ENCODE measurements around the gene NXNL1. TPM values are rescaled to one million over a fixed set of nuclear protein-coding genes. Genes with fewer than 3 reads are reported as not detected.

The NXNL1 gene
- total RNA-seq, 1 experiment from 2014 or later, result not detected

DNA sequence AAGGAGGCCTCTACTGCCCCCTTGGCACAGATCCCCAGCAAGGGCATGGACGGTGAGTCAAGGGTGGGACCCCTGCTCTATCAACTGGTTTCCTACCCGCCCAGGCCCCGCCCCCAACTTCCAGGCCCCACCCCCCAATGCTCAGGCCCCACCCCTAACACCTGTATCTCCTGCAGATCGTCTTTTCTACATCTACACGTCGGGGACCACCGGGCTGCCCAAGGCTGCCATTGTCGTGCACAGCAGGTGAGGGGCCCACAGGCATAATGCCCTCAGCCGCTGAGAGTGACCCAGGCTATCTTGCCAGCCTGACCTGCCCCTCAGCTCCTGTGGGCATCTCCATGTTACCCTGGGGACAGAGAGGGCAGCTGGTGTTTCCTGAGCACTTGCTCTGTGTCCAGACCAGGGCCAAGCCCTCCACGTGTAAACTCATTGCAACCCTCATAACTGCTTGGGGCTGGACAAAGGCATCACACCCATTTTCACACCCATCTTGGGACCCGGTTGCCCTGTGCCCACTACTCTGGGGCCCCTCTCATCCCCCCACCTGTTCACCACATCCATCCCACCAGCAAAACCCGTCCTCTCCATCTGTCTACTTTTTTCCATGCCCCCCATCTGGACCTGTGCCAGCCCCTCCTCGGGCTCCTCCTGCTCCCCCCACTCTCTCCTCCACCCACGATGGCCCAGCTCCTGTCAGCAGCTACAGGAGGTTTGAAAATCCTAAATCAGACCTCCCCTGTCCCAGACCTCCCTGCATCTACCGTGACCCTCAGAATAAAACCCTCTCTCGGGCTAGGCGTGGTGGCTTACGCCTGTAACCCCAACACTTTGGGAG is 26.8 kb upstream of the NXNL1 start:
- in situ Hi-C loops (cut with HindIII; ENCODE audit: low pct_unique_long_range_greater_than_20kb, low sequenced_read_pairs) (no loop called here), intact Hi-C loops (cut with micrococcal nuclease; ENCODE audit: unreplicated experiment) (no loop called here)
- Histone ChIP-seq H3K27ac (ENCODE audit: low read length) (no peak overlapping the region), H3K4me3 (ENCODE audit: low read depth in 2 of 2, low read length in 2 of 2) (no peak overlapping the region), H3K36me3 (ENCODE audit: control insufficient read depth, insufficient read depth, low read length) (no peaks in the 10 kb centered on the region), H3K4me1 (ENCODE audit: control insufficient read depth, insufficient read depth, low read length) (no peaks in the 10 kb centered on the region), H3K9me3 (ENCODE audit: control insufficient read depth, insufficient read depth, low read depth, low read length) (no peaks in the 10 kb centered on the region), H3K27me3 (ENCODE audit: control insufficient read depth, insufficient read depth, low read length) (no peaks in the 10 kb centered on the region)
- POLR2A ChIA-PET, result no interaction called here
- TF ChIP-seq, protein P1, sequence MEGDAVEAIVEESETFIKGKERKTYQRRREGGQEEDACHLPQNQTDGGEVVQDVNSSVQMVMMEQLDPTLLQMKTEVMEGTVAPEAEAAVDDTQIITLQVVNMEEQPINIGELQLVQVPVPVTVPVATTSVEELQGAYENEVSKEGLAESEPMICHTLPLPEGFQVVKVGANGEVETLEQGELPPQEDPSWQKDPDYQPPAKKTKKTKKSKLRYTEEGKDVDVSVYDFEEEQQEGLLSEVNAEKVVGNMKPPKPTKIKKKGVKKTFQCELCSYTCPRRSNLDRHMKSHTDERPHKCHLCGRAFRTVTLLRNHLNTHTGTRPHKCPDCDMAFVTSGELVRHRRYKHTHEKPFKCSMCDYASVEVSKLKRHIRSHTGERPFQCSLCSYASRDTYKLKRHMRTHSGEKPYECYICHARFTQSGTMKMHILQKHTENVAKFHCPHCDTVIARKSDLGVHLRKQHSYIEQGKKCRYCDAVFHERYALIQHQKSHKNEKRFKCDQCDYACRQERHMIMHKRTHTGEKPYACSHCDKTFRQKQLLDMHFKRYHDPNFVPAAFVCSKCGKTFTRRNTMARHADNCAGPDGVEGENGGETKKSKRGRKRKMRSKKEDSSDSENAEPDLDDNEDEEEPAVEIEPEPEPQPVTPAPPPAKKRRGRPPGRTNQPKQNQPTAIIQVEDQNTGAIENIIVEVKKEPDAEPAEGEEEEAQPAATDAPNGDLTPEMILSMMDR (IDR thresholded peaks at IDR 0.05), result no peak
- TF ChIP-seq POLR2AphosphoS5 (IDR thresholded peaks at IDR 0.05; ENCODE audit: low read depth, low read length) (no peak), SIN3A (IDR thresholded peaks at IDR 0.05; ENCODE audit: borderline replicate concordance, insufficient read depth, low read depth, low read length) (no peak), TCF7L2 (IDR thresholded peaks at IDR 0.05; ENCODE audit: low read depth, low read length) (no peak)
- TF ChIP-seq, protein P2, sequence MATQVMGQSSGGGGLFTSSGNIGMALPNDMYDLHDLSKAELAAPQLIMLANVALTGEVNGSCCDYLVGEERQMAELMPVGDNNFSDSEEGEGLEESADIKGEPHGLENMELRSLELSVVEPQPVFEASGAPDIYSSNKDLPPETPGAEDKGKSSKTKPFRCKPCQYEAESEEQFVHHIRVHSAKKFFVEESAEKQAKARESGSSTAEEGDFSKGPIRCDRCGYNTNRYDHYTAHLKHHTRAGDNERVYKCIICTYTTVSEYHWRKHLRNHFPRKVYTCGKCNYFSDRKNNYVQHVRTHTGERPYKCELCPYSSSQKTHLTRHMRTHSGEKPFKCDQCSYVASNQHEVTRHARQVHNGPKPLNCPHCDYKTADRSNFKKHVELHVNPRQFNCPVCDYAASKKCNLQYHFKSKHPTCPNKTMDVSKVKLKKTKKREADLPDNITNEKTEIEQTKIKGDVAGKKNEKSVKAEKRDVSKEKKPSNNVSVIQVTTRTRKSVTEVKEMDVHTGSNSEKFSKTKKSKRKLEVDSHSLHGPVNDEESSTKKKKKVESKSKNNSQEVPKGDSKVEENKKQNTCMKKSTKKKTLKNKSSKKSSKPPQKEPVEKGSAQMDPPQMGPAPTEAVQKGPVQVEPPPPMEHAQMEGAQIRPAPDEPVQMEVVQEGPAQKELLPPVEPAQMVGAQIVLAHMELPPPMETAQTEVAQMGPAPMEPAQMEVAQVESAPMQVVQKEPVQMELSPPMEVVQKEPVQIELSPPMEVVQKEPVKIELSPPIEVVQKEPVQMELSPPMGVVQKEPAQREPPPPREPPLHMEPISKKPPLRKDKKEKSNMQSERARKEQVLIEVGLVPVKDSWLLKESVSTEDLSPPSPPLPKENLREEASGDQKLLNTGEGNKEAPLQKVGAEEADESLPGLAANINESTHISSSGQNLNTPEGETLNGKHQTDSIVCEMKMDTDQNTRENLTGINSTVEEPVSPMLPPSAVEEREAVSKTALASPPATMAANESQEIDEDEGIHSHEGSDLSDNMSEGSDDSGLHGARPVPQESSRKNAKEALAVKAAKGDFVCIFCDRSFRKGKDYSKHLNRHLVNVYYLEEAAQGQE (IDR thresholded peaks at IDR 0.05; ENCODE audit: insufficient read depth in 1 of 2, low read depth in 2 of 2, low read length in 1 of 2), result no peak
- CTCF ChIA-PET, result no interaction called here
- DNase-seq (ENCODE audit: low read depth, low spot score), result no peak
- no TSS peak for BruUV-seq (replicated peaks)
- ATAC-seq, result no peak

DNA sequence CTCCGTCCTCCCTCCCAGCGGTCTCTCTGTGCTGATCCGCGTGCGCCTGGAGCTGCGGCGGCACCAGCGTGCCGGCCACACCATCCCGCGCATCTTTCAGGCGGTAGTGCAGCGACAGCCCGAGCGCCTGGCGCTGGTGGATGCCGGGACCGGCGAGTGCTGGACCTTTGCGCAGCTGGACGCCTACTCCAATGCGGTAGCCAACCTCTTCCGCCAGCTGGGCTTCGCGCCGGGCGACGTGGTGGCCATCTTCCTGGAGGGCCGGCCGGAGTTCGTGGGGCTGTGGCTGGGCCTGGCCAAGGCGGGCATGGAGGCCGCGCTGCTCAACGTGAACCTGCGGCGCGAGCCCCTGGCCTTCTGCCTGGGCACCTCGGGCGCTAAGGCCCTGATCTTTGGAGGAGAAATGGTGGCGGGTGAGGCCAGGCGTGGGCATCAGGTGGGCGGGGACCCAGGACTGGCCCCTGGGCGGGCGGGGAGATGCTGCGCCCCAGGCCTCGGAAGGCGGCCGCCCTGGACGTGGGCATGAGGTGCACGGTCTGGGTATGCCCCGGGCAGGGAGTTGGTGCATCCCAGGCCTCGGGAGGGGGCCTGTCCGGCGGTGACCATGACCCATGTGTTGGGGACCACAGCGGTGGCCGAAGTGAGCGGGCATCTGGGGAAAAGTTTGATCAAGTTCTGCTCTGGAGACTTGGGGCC is 26.0 kb upstream of the NXNL1 start:
- H3K36me3 ChIP-seq (ENCODE audit: control insufficient read depth, insufficient read depth, low read length), result no peaks in the 10 kb centered on the region
- DNase-seq (ENCODE audit: low read depth, low spot score) (no peak), ATAC-seq (no peak)
- in situ Hi-C loops (cut with HindIII; ENCODE audit: low pct_unique_long_range_greater_than_20kb, low sequenced_read_pairs) (no loop called here), intact Hi-C loops (cut with micrococcal nuclease; ENCODE audit: unreplicated experiment) (no loop called here)
- TF ChIP-seq SIN3A (IDR thresholded peaks at IDR 0.05; ENCODE audit: borderline replicate concordance, insufficient read depth, low read depth, low read length) (no peak), TCF7L2 (IDR thresholded peaks at IDR 0.05; ENCODE audit: low read depth, low read length) (no peak), POLR2AphosphoS5 (IDR thresholded peaks at IDR 0.05; ENCODE audit: low read depth, low read length) (no peak)
- TF ChIP-seq, protein P2 (IDR thresholded peaks at IDR 0.05; ENCODE audit: insufficient read depth in 1 of 2, low read depth in 2 of 2, low read length in 1 of 2), result no peak
- TF ChIP-seq, protein P1 (IDR thresholded peaks at IDR 0.05), result no peak
- CTCF ChIA-PET, result no interaction called here
- no peaks in the 10 kb centered on the region for H3K9me3 ChIP-seq (ENCODE audit: control insufficient read depth, insufficient read depth, low read depth, low read length)
- no peak overlapping the region for H3K27ac ChIP-seq (ENCODE audit: low read length)
- no peaks in the 10 kb centered on the region for H3K27me3 ChIP-seq (ENCODE audit: control insufficient read depth, insufficient read depth, low read length)
- H3K4me3 ChIP-seq (ENCODE audit: low read depth in 2 of 2, low read length in 2 of 2), result no peak overlapping the region
- BruUV-seq (replicated peaks), result no TSS peak
- POLR2A ChIA-PET, result no interaction called here
- no peaks in the 10 kb centered on the region for H3K4me1 ChIP-seq (ENCODE audit: control insufficient read depth, insufficient read depth, low read length)

All from Panc1 (cell line).